ENCODE data around the gene HTRA3.

HTRA3 gene

GRCh38 chr4:8292478-8293107 lies 23.0 kb downstream of the HTRA3 start:
- DNase-seq (ENCODE audit: low spot score): no peak

- no peak for DNase-seq (ENCODE audit: low spot score)
Measured at GRCh38 chr4:8293131-8293975, 23.8 kb downstream of the HTRA3 start.

GRCh38 chr4:8294036-8294435 lies 24.5 kb downstream of the HTRA3 start:
- DNase-seq (ENCODE audit: low spot score): no peak

- DNase-seq (ENCODE audit: low spot score): no peak
Measured at GRCh38 chr4:8294775-8295174, 25.2 kb downstream of the HTRA3 start.

GRCh38 chr4:8295471-8295870 lies 25.9 kb downstream of the HTRA3 start:
- DNase-seq (ENCODE audit: low spot score): no peak

- DNase-seq (ENCODE audit: low spot score): no peak
Measured at GRCh38 chr4:8296491-8296890, 26.9 kb downstream of the HTRA3 start.

- DNase-seq (ENCODE audit: low spot score): no peak
Measured at GRCh38 chr4:8297141-8297601, 27.6 kb downstream of the HTRA3 start.

- DNase-seq (ENCODE audit: low spot score): no peak
Measured at GRCh38 chr4:8297691-8298485, 28.3 kb downstream of the HTRA3 start.

- no peak for DNase-seq (ENCODE audit: low spot score)
Measured at GRCh38 chr4:8300832-8301231, 31.3 kb downstream of the HTRA3 start.

GRCh38 chr4:8301851-8302730 lies 32.5 kb downstream of the HTRA3 start:
- no peak for DNase-seq (ENCODE audit: low spot score)

- DNase-seq (ENCODE audit: low spot score): no peak
Measured at GRCh38 chr4:8303081-8303480, 33.5 kb downstream of the HTRA3 start.

- peak; percentile 82 for DNase-seq (ENCODE audit: low spot score)
Measured at GRCh38 chr4:8303485-8304281, 34.1 kb downstream of the HTRA3 start.

GRCh38 chr4:8304827-8305695 lies 35.5 kb downstream of the HTRA3 start:
- no peak for DNase-seq (ENCODE audit: low spot score)

- DNase-seq (ENCODE audit: low spot score): no peak
Measured at GRCh38 chr4:8305851-8306471, 36.4 kb downstream of the HTRA3 start.

- DNase-seq (ENCODE audit: low spot score): peak; percentile 39
Measured at GRCh38 chr4:8306511-8307021, 37.0 kb downstream of the HTRA3 start.

- DNase-seq (ENCODE audit: low spot score): no peak
Measured at GRCh38 chr4:8307121-8307520, 37.6 kb downstream of the HTRA3 start.

- DNase-seq (ENCODE audit: low spot score): no peak
Measured at GRCh38 chr4:8307714-8308113, 38.2 kb downstream of the HTRA3 start.

GRCh38 chr4:8308144-8308543 lies 38.6 kb downstream of the HTRA3 start:
- no peak for DNase-seq (ENCODE audit: low spot score)
